H1 (cell line): ENCODE measurements around the gene KBTBD12. TPM values are rescaled to one million over a fixed set of nuclear protein-coding genes. Genes with fewer than 3 reads are reported as not detected.

Experiments used
- BACH1 ChIP-seq: IDR thresholded peaks from 2 replicates; pipeline ENCODE4 v1.6.1; 2012; ENCODE audit warnings: low read length, improper control_type of control experiment
- BRCA1 ChIP-seq: IDR thresholded peaks from 2 replicates; pipeline ENCODE4 v1.6.1; 2012; ENCODE audit warnings: low read depth, low read length, improper control_type of control experiment
- EGR1 ChIP-seq: IDR thresholded peaks from 2 replicates; pipeline ENCODE4 v1.6.1; 2011; ENCODE audit warnings: low read depth, low read length, borderline replicate concordance
- EP300 ChIP-seq, 2 experiments: IDR thresholded peaks; 1 replicate in 1 of 2; 2 replicates in 1 of 2; pipeline ENCODE4 v1.6.1; 2011 to 2012; ENCODE audit warnings: low read depth in 2 of 2, low read length in 2 of 2, mild to moderate bottlenecking in 2 of 2, borderline replicate concordance in 1 of 2, inconsistent platforms in 1 of 2, moderate library complexity in 1 of 2
- JUND ChIP-seq: IDR thresholded peaks from 2 replicates; pipeline ENCODE4 v1.6.1; 2011; ENCODE audit warnings: mild to moderate bottlenecking, improper control_type of control experiment, low read length
- NANOG ChIP-seq: IDR thresholded peaks from 2 replicates; pipeline ENCODE4 v1.6.1; 2011; ENCODE audit warnings: low read length, low read depth, mild to moderate bottlenecking, inconsistent platforms; ENCODE audit not compliant: insufficient read depth, poor library complexity, severe bottlenecking
- polyA plus RNA-seq, 7 experiments: library from polyadenylated mRNA; depleted of rRNA in 3 of 7; stranded (reverse) in 5 of 7; unstranded in 2 of 7; fragments of >200 nt in 5 of 7; fragments of 200-250 nt in 2 of 7; gene quantifications; 1 replicate in 5 of 7; 2 replicates in 1 of 7; 4 replicates in 1 of 7; pipeline versions ENCODE4 v1.2.1 to v1.2.3, GENCODE V29; 2011 to 2013; ENCODE audit warnings: missing spikeins in 2 of 7, mixed read lengths in 2 of 7
- total RNA-seq: library from RNA; stranded (reverse); fragmentation: NEBNext Ultra II Directional; extraction: Animal tissue kit (Norgen Biotek cat#: 25700); gene quantifications from 2 replicates; pipeline ENCODE4 v1.2.1, GENCODE V29; 2021
- TF ChIP-seq, protein P1 (sequence below): IDR thresholded peaks from 2 replicates; pipeline ENCODE4 v1.6.1; 2011; ENCODE audit warnings: low read length, improper control_type of control experiment

The KBTBD12 gene
- total and polyA plus RNA-seq, 2 of the 8 experiments (the other 6 are each of a cell fraction or from before 2014, with no cell fraction given) = 0.33 to 0.63 TPM

DNA sequence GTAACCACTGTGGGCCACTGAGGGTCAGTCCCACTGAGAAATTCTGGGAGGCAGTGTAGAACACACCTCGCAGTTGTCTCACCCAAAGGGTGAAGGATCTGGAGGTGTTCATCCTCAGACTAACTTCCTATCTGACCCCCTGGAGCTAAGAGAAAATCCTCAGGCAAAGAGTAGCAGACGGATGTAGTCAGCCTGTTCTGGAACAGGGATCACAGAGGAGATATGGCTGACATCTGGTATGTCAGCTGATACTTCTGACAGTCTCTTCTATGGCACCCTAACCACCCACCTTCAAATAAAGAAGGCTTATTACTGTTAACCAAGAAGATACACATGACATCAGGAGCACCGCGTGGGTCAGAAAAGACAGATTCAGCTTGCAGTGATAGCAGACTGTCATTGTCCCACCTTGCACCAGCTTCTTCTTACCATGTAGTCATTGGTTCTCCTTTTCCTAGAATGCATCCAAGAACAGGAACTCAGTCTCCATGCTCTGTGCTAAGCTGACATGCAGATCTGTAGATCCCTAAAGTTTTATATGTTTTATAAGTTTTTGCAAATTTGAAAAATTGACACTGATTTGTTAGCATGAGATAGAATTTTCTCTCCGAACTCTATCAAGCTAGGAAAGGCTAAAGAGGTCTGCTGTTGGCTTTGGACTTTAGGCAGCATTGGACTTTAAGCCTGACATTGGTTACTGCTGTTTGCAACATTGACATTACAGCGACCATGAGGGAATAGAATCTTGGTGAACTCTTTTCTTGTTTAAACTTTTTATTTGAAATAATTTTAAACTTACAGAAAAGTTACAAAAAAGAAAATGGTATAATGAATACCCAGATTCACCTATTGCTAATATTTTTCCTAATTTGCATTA is 60.4 kb downstream of the KBTBD12 start (continued):
- TF ChIP-seq BRCA1 (no peak), BACH1 (no peak), JUND (no peak), EP300 (IDR thresholded peaks at IDR 0.05; ENCODE audit: borderline replicate concordance in 1 of 2, low read depth in 2 of 2, low read length in 2 of 2) (no peak), EGR1 (no peak), NANOG (no peak)
- TF ChIP-seq, protein P1, sequence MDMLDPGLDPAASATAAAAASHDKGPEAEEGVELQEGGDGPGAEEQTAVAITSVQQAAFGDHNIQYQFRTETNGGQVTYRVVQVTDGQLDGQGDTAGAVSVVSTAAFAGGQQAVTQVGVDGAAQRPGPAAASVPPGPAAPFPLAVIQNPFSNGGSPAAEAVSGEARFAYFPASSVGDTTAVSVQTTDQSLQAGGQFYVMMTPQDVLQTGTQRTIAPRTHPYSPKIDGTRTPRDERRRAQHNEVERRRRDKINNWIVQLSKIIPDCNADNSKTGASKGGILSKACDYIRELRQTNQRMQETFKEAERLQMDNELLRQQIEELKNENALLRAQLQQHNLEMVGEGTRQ = no peak
